H9 (cell line): ENCODE results near the gene RBM42. TPM values are rescaled to one million over a fixed set of nuclear protein-coding genes. Genes with fewer than 3 reads are reported as not detected.

Source experiments
- DNase-seq: peaks from one replicate; pipeline ENCODE4 v3.0.0-alpha.2; 2017
- H2AFZ ChIP-seq: one replicate; pipeline ENCODE4 v1.6.1; 2013; ENCODE audit warnings: mild to moderate bottlenecking, low read length, control low read depth, moderate library complexity
- H2AK5ac ChIP-seq: 2 replicates; pipeline ENCODE4 v1.6.1; 2013; ENCODE audit warnings: low read length, control low read depth, mixed read lengths; ENCODE audit not compliant: insufficient read length
- H2BK120ac ChIP-seq: one replicate; pipeline ENCODE4 v1.6.1; 2013; ENCODE audit warnings: low read depth, mild to moderate bottlenecking, low read length, control low read depth, inconsistent platforms; ENCODE audit not compliant: poor library complexity, severe bottlenecking
- H2BK12ac ChIP-seq: 2 replicates; pipeline ENCODE4 v1.6.1; 2013; ENCODE audit warnings: low read length, control low read depth, mixed read lengths, low read depth; ENCODE audit not compliant: insufficient read length
- H2BK15ac ChIP-seq: 2 replicates; pipeline ENCODE4 v1.6.1; 2013; ENCODE audit warnings: low read depth, low read length, control low read depth
- H2BK20ac ChIP-seq: one replicate; pipeline ENCODE4 v1.6.1; 2013; ENCODE audit warnings: low read depth, mild to moderate bottlenecking, low read length, control low read depth, inconsistent platforms; ENCODE audit not compliant: poor library complexity, severe bottlenecking
- H2BK5ac ChIP-seq: 2 replicates; pipeline ENCODE4 v1.6.1; 2013; ENCODE audit warnings: low read length, control low read depth, mixed read lengths; ENCODE audit not compliant: insufficient read length
- H3K14ac ChIP-seq: 2 replicates; pipeline ENCODE4 v1.6.1; 2013; ENCODE audit warnings: low read length, control low read depth; ENCODE audit not compliant: insufficient read depth
- H3K18ac ChIP-seq: 2 replicates; pipeline ENCODE4 v1.6.1; 2013; ENCODE audit warnings: low read depth, mild to moderate bottlenecking, mixed read lengths, low read length, control low read depth; ENCODE audit not compliant: insufficient read length
- H3K23ac ChIP-seq: 2 replicates; pipeline ENCODE4 v1.6.1; 2013; ENCODE audit warnings: low read length, control low read depth, mixed read lengths, low read depth; ENCODE audit not compliant: insufficient read length
- H3K23me2 ChIP-seq: 2 replicates; pipeline ENCODE4 v1.6.1; 2013; ENCODE audit warnings: low read depth, mild to moderate bottlenecking, mixed read lengths, low read length, control low read depth; ENCODE audit not compliant: insufficient read length, poor library complexity, severe bottlenecking
- H3K27ac ChIP-seq: 2 replicates; pipeline ENCODE4 v1.5.1; 2013; ENCODE audit warnings: low read length, control low read depth, mixed read lengths, low read depth; ENCODE audit not compliant: insufficient read length
- H3K27me3 ChIP-seq: 2 replicates; pipeline ENCODE4 v1.6.1; 2013; ENCODE audit warnings: low read length, control low read depth, inconsistent platforms; ENCODE audit not compliant: insufficient read depth
- H3K4ac ChIP-seq: 2 replicates; pipeline ENCODE4 v1.6.1; 2013; ENCODE audit warnings: low read depth, mild to moderate bottlenecking, control low read depth, inconsistent platforms, low read length, moderate library complexity
- H3K4me1 ChIP-seq: 2 replicates; pipeline ENCODE4 v1.6.1; 2013; ENCODE audit warnings: low read length, control low read depth, inconsistent platforms; ENCODE audit not compliant: insufficient read depth
- H3K4me2 ChIP-seq: 2 replicates; pipeline ENCODE4 v1.6.1; 2013; ENCODE audit warnings: low read length, control low read depth, mixed read lengths; ENCODE audit not compliant: insufficient read length, insufficient read depth
- H3K56ac ChIP-seq: 2 replicates; pipeline ENCODE4 v1.6.1; 2013; ENCODE audit warnings: low read depth, mild to moderate bottlenecking, mixed read lengths, low read length, control low read depth; ENCODE audit not compliant: insufficient read length
- H3K79me1 ChIP-seq: 2 replicates; pipeline ENCODE4 v1.6.1; 2013; ENCODE audit warnings: low read depth, mild to moderate bottlenecking, moderate library complexity, low read length, control low read depth, inconsistent platforms; ENCODE audit not compliant: insufficient read depth, poor library complexity, severe bottlenecking
- H3K79me2 ChIP-seq: 2 replicates; pipeline ENCODE4 v1.6.1; 2013; ENCODE audit warnings: low read length, control low read depth, inconsistent platforms; ENCODE audit not compliant: insufficient read depth
- H3K9ac ChIP-seq: 2 replicates; pipeline ENCODE4 v1.6.1; 2013; ENCODE audit warnings: low read length, control low read depth, mixed read lengths; ENCODE audit not compliant: insufficient read length; ENCODE audit errors: extremely low read depth
- H3K9me3 ChIP-seq: one replicate; pipeline ENCODE4 v1.6.1; 2013; ENCODE audit warnings: low read depth, low read length, inconsistent platforms; ENCODE audit not compliant: control insufficient read depth
- H3T11ph ChIP-seq: one replicate; pipeline ENCODE4 v1.6.1; 2013; ENCODE audit warnings: mild to moderate bottlenecking, low read length, control low read depth, inconsistent platforms
- H4K20me1 ChIP-seq: one replicate; pipeline ENCODE4 v1.6.1; 2013; ENCODE audit not compliant: control insufficient read depth, insufficient read length, insufficient read depth
- H4K5ac ChIP-seq: 2 replicates; pipeline ENCODE4 v1.6.1; 2013; ENCODE audit warnings: low read depth, mild to moderate bottlenecking, mixed read lengths, low read length, control low read depth; ENCODE audit not compliant: insufficient read length
- H4K8ac ChIP-seq: replicated peaks from 2 replicates; pipeline ENCODE4 v1.6.1; 2013; ENCODE audit warnings: low read length, control low read depth, mixed read lengths, low read depth; ENCODE audit not compliant: insufficient read length
- H4K91ac ChIP-seq: 2 replicates; pipeline ENCODE4 v1.6.1; 2013; ENCODE audit warnings: low read depth, mild to moderate bottlenecking, moderate library complexity, mixed read lengths, low read length, control low read depth; ENCODE audit not compliant: insufficient read length
- H3K27ac Mint-ChIP-seq, 3 experiments: 2 replicates in 2 of 3; 3 replicates in 1 of 3; pipeline ENCODE4 v1.8.0; 2020 to 2021; ENCODE audit warnings: mixed read lengths in 3 of 3, mild to moderate bottlenecking in 1 of 3, moderate library complexity in 1 of 3
- H3K27me3 Mint-ChIP-seq: 2 replicates; pipeline ENCODE4 v1.8.0; 2021; ENCODE audit warnings: low read depth, mild to moderate bottlenecking, moderate library complexity, mixed read lengths
- H3K36me3 Mint-ChIP-seq, 3 experiments: 2 replicates in 2 of 3; 3 replicates in 1 of 3; pipeline ENCODE4 v1.8.0; 2020 to 2021; ENCODE audit warnings: low read depth in 3 of 3, mixed read lengths in 3 of 3; ENCODE audit not compliant: insufficient read depth in 1 of 3
- H3K4me1 Mint-ChIP-seq, 2 experiments: 2 replicates each; pipeline ENCODE4 v1.8.0; 2020; ENCODE audit warnings: mixed read lengths in 2 of 2
- H3K4me3 Mint-ChIP-seq, 2 experiments: 2 replicates in 1 of 2; 3 replicates in 1 of 2; pipeline ENCODE4 v1.8.0; 2020 to 2021; ENCODE audit warnings: mild to moderate bottlenecking in 2 of 2, mixed read lengths in 2 of 2, moderate library complexity in 1 of 2
- H3K9me3 Mint-ChIP-seq, 2 experiments: 2 replicates in 1 of 2; 3 replicates in 1 of 2; pipeline ENCODE4 v1.8.0; 2020; ENCODE audit warnings: mild to moderate bottlenecking in 2 of 2, mixed read lengths in 2 of 2, moderate library complexity in 1 of 2
- WGBS: extraction: QIAGEN DNeasy Blood & Tissue Kit; methylation state at CpG from one replicate; pipeline ENCODE4 v1.1.7; 2013; ENCODE audit warnings: missing lambda C conversion rate, low lambda C conversion rate, mixed read lengths; ENCODE audit not compliant: insufficient read length; ENCODE audit errors: extremely low coverage; 5-methylcytosine and 5-hydroxymethylcytosine counted together
- total RNA-seq: library from RNA; stranded (reverse); gene quantifications from 2 replicates; pipeline ENCODE4 v1.2.1, GENCODE V29; 2021
- TF ChIP-seq, protein P1 (sequence below): fragments of 200-600 bp; sonication (generic); conservative IDR thresholded peaks from 3 replicates; pipeline ENCODE4 v1.8.0; 2021; ENCODE audit warnings: antibody characterized with exemption, mild to moderate bottlenecking

RBM42 gene
- total RNA-seq, 1 experiment from 2014 or later = 83.3 TPM

GRCh38 chr19:35663981-35664380 lies 35.1 kb downstream of the RBM42 start:
- Mint-ChIP-seq H3K4me1 (no peaks in the 10 kb centered on the region), H3K27me3 (no peaks in the 10 kb centered on the region; the same call in 1 of the 2 replicates), H3K27ac (no peak overlapping the region), H3K4me3 (no peak overlapping the region), H3K36me3 (peaks cover 25 to 50% (median 43%) of the 10 kb centered on the region in 3 experiments), H3K9me3 (no peaks in the 10 kb centered on the region)
- no peaks in the 10 kb centered on the region for H4K20me1 ChIP-seq
- TF ChIP-seq, protein P1, sequence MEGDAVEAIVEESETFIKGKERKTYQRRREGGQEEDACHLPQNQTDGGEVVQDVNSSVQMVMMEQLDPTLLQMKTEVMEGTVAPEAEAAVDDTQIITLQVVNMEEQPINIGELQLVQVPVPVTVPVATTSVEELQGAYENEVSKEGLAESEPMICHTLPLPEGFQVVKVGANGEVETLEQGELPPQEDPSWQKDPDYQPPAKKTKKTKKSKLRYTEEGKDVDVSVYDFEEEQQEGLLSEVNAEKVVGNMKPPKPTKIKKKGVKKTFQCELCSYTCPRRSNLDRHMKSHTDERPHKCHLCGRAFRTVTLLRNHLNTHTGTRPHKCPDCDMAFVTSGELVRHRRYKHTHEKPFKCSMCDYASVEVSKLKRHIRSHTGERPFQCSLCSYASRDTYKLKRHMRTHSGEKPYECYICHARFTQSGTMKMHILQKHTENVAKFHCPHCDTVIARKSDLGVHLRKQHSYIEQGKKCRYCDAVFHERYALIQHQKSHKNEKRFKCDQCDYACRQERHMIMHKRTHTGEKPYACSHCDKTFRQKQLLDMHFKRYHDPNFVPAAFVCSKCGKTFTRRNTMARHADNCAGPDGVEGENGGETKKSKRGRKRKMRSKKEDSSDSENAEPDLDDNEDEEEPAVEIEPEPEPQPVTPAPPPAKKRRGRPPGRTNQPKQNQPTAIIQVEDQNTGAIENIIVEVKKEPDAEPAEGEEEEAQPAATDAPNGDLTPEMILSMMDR = no peak
- no peak overlapping the region for H3K27ac ChIP-seq
- no peak overlapping the region for H3K18ac ChIP-seq
- H3K4me2 ChIP-seq = no peak overlapping the region
- no peaks in the 10 kb centered on the region for H3K4me1 ChIP-seq
- no peak overlapping the region for H3T11ph ChIP-seq
- no peaks in the 10 kb centered on the region for H3K9me3 ChIP-seq
- no peak overlapping the region for H2BK12ac ChIP-seq
- no peak overlapping the region for H2BK5ac ChIP-seq
- no peak overlapping the region for H3K14ac ChIP-seq
- H2BK20ac ChIP-seq = no peak overlapping the region
- H3K27me3 ChIP-seq = no peaks in the 10 kb centered on the region
- no peaks in the 10 kb centered on the region for H3K23me2 ChIP-seq
- no peak overlapping the region for H2BK120ac ChIP-seq
- no peak overlapping the region for H4K91ac ChIP-seq
- H2AK5ac ChIP-seq = no peak overlapping the region
- no peak overlapping the region for H2AFZ ChIP-seq
- H3K56ac ChIP-seq = no peak overlapping the region
- no peak overlapping the region for H2BK15ac ChIP-seq
- H4K8ac ChIP-seq = no peak overlapping the region
- H3K79me2 ChIP-seq = no peaks in the 10 kb centered on the region
- DNase-seq = no peak
- no CpG with 5 or more reads among the region's 3 CpGs for WGBS
- H3K4ac ChIP-seq = no peak overlapping the region
- no peaks in the 10 kb centered on the region for H3K79me1 ChIP-seq
- no peak overlapping the region for H4K5ac ChIP-seq
- H3K23ac ChIP-seq = no peak overlapping the region
- H3K9ac ChIP-seq = no peak overlapping the region
